CD4-positive, CD25-positive, alpha-beta regulatory T cell (primary cell): ENCODE measurements around the gene HRAS. TPM values are rescaled to one million over a fixed set of nuclear protein-coding genes. Genes with fewer than 3 reads are reported as not detected.

Source experiments
- ATAC-seq, 2 donors: fragments of 150-1000 bp; cut with Tn5 transposase; one replicate each; pipeline ENCODE4 v1.10.0; 2021; ENCODE audit warnings: low read depth in 2 of 2, moderate number of reproducible peaks in 2 of 2, moderate library complexity in 1 of 2
- DNase-seq, 3 donors: peaks; one replicate each; pipeline versions ENCODE4 v3.0.0 to v3.0.0-alpha.2; 2012 to 2022; ENCODE audit warnings: mixed read lengths in 1 of 3
- H3K27ac ChIP-seq: one replicate; pipeline ENCODE4 v1.7.0; 2013; ENCODE audit warnings: mild to moderate bottlenecking, low read length; ENCODE audit not compliant: insufficient read depth, poor library complexity, severe bottlenecking
- H3K27me3 ChIP-seq: one replicate; pipeline ENCODE4 v1.7.0; 2013; ENCODE audit warnings: low read length; ENCODE audit not compliant: control insufficient read depth, insufficient read depth
- H3K36me3 ChIP-seq: one replicate; pipeline ENCODE4 v1.7.0; 2013; ENCODE audit warnings: mild to moderate bottlenecking, low read length, moderate library complexity; ENCODE audit not compliant: control insufficient read depth, insufficient read depth
- H3K4me1 ChIP-seq: 2 replicates; pipeline ENCODE4 v1.7.0; 2013; ENCODE audit warnings: mild to moderate bottlenecking, low read length; ENCODE audit not compliant: insufficient read depth, control insufficient read depth, poor library complexity, severe bottlenecking
- H3K4me3 ChIP-seq: one replicate; pipeline ENCODE4 v1.7.0; 2013; ENCODE audit warnings: low read depth, mild to moderate bottlenecking, low read length, moderate library complexity
- H3K9me3 ChIP-seq, 2 experiments: 1 replicate in 1 of 2; 2 replicates in 1 of 2; pipeline ENCODE4 v1.7.0; 2013; ENCODE audit warnings: low read length in 2 of 2, mild to moderate bottlenecking in 1 of 2, moderate library complexity in 1 of 2; ENCODE audit not compliant: control insufficient read depth in 2 of 2
- H3K27ac Mint-ChIP-seq, 3 donors: one replicate each; pipeline ENCODE4 v1.8.0; 2020 to 2022; ENCODE audit warnings: mild to moderate bottlenecking in 3 of 3, mixed read lengths in 3 of 3, moderate library complexity in 2 of 3
- H3K27me3 Mint-ChIP-seq: one replicate; pipeline ENCODE4 v1.8.0; 2022; ENCODE audit warnings: mild to moderate bottlenecking, mixed read lengths
- H3K36me3 Mint-ChIP-seq: one replicate; pipeline ENCODE4 v1.8.0; 2020; ENCODE audit warnings: mixed read lengths
- H3K4me1 Mint-ChIP-seq, 4 donors: one replicate each; pipeline ENCODE4 v1.8.0; 2020 to 2022; ENCODE audit warnings: mixed read lengths in 4 of 4, mild to moderate bottlenecking in 1 of 4
- H3K4me3 Mint-ChIP-seq, 4 donors: one replicate each; pipeline ENCODE4 v1.8.0; 2020 to 2022; ENCODE audit warnings: mild to moderate bottlenecking in 4 of 4, mixed read lengths in 4 of 4, moderate library complexity in 3 of 4
- H3K9me3 Mint-ChIP-seq, 7 donors: one replicate each; pipeline ENCODE4 v1.8.0; 2020 to 2022; ENCODE audit warnings: mixed read lengths in 7 of 7, mild to moderate bottlenecking in 3 of 7, moderate library complexity in 2 of 7
- polyA plus RNA-seq, 4 donors: library from polyadenylated mRNA; unstranded; fragments of 300-500 nt; fragmentation: Illumina TruSeq; gene quantifications; one replicate each; pipeline ENCODE4 v1.2.3, GENCODE V29; 2021
- total RNA-seq: library from RNA; stranded (reverse); gene quantifications from one replicate; pipeline ENCODE4 v1.2.3, GENCODE V29; 2022

Gene HRAS
- total and polyA plus RNA-seq, 5 donors from 2014 or later: 15.9 to 35.2 (median 21.8) TPM

DNA sequence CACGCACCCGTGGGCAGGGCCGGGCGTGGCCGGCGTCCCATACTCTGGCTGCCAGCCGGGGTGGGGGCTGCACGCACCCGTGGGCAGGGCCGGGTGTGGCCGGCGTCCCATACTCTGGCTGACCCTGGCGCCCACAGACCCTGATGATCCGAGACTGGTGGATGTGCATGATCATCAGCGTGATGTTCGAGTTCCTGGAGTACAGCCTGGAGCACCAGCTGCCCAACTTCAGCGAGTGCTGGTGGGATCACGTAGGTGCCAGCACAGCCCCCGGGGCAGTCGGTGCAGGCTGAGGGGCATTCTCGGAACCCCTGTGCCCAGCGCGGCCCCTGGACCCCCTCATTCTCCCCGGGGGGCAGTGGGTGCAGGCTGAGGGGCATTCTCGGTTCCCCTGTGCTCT lies 47.3 kb downstream of the HRAS start:
- Mint-ChIP-seq H3K27ac (no peak overlapping the region), H3K4me3 (no peak overlapping the region), H3K36me3 (peaks cover 6% of the 10 kb centered on the region), H3K27me3 (no peaks in the 10 kb centered on the region), H3K4me1 (no peaks in the 10 kb centered on the region), H3K9me3 (peaks cover 0 to 2% (median 0%) of the 10 kb centered on the region in 7 donors)
- Histone ChIP-seq H3K27me3 (no peaks in the 10 kb centered on the region), H3K27ac (no peak overlapping the region), H3K36me3 (no peaks in the 10 kb centered on the region), H3K4me1 (no peaks in the 10 kb centered on the region), H3K9me3 (no peaks in the 10 kb centered on the region), H3K4me3 (no peak overlapping the region)
- ATAC-seq (no peak), DNase-seq (no peak)

DNA sequence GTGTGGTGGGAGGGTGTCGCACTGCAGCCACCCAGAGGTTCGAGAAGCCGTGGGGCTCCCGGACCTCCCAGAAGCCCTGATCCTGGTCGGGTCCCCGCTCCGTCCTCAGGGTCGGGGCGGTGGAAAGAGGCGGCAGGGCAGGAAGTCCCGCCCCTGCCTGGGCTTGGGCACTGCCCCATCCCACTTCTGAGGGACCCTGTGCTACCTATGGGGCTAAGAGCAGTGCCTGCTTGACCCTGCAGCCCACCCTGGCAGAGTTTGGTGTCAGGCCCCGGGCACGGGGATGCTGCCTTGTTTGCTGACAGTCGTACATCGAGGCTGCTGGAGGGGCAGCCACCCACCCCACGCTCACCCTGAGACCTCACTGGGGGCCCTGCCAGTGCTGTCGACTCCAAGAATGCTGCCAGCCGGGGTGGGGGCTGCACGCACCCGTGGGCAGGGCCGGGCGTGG lies 47.8 kb downstream of the HRAS start:
- Histone ChIP-seq H3K27ac (no peak overlapping the region), H3K27me3 (no peaks in the 10 kb centered on the region), H3K4me3 (no peak overlapping the region), H3K9me3 (no peaks in the 10 kb centered on the region), H3K36me3 (no peaks in the 10 kb centered on the region), H3K4me1 (no peaks in the 10 kb centered on the region)
- peaks cover 6% of the 10 kb centered on the region for H3K36me3 Mint-ChIP-seq
- no peaks in the 10 kb centered on the region for H3K4me1 Mint-ChIP-seq
- H3K4me3 Mint-ChIP-seq: no peak overlapping the region
- no peak for ATAC-seq
- H3K9me3 Mint-ChIP-seq: peaks cover 0 to 2% (median 0%) of the 10 kb centered on the region in 7 donors
- H3K27me3 Mint-ChIP-seq: no peaks in the 10 kb centered on the region
- H3K27ac Mint-ChIP-seq: no peak overlapping the region
- DNase-seq: no peak

DNA sequence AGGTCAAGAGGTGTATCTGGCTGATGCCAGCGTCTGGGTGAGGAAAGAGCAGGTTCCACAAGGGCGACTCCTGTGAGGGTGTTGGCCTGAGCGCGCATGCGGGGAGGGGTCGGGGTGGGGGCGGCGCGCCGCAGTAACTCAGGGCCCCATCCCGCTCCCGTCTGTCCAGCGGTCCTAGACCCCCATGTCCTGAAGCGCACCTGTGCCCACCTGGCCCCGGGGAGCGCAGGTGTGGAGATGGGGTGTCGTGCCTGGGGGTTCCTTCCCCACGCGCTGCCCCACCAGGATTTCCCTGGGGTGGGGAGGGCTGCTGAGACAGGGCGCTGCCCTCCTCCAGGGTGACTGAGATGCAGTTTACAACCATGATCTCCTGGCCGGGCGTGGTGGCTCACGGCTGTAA lies 49.2 kb downstream of the HRAS start:
- no peak overlapping the region for H3K4me3 Mint-ChIP-seq
- Histone ChIP-seq H3K4me1 (no peaks in the 10 kb centered on the region), H3K27ac (no peak overlapping the region), H3K4me3 (no peak overlapping the region), H3K9me3 (no peaks in the 10 kb centered on the region), H3K27me3 (no peaks in the 10 kb centered on the region), H3K36me3 (no peaks in the 10 kb centered on the region)
- DNase-seq (no peak), ATAC-seq (no peak)
- H3K9me3 Mint-ChIP-seq: no peaks in the 10 kb centered on the region
- no peaks in the 10 kb centered on the region for H3K27me3 Mint-ChIP-seq
- H3K27ac Mint-ChIP-seq: no peak overlapping the region
- H3K36me3 Mint-ChIP-seq: peaks cover 11% of the 10 kb centered on the region
- H3K4me1 Mint-ChIP-seq: no peaks in the 10 kb centered on the region

GRCh38 chr11:484616-485015 lies 50.8 kb downstream of the HRAS start:
- Mint-ChIP-seq H3K36me3 (peaks cover 13% of the 10 kb centered on the region), H3K9me3 (no peaks in the 10 kb centered on the region), H3K27ac (no peak overlapping the region), H3K27me3 (no peaks in the 10 kb centered on the region), H3K4me1 (no peaks in the 10 kb centered on the region), H3K4me3 (no peak overlapping the region)
- no peaks in the 10 kb centered on the region for H3K36me3 ChIP-seq
- H3K4me3 ChIP-seq: no peak overlapping the region
- H3K4me1 ChIP-seq: no peaks in the 10 kb centered on the region
- ATAC-seq (no peak), DNase-seq (no peak)
- H3K27me3 ChIP-seq: no peaks in the 10 kb centered on the region
- no peaks in the 10 kb centered on the region for H3K9me3 ChIP-seq
- no peak overlapping the region for H3K27ac ChIP-seq

Other genes with a start within 250 kb of the HRAS start
- gene PGGHG, start 246.4 kb downstream of the HRAS start, total RNA-seq: 188 TPM
- gene PGGHG, start 246.4 kb downstream of the HRAS start, polyA plus RNA-seq: 1 to 10 TPM; 1.5 to 2.9 (median 2.5) TPM
- not detected for gene IFITM5, start 236.1 kb downstream of the HRAS start, total RNA-seq
- not detected for gene IFITM5, start 236.1 kb downstream of the HRAS start, polyA plus RNA-seq
- gene IFITM2, start 227.8 kb downstream of the HRAS start, total RNA-seq: 376 TPM
- gene IFITM2, start 227.8 kb downstream of the HRAS start, polyA plus RNA-seq: 1,000 to 10,000 TPM; 1,701 to 2,097 (median 1,858) TPM
- 320 TPM for gene IFITM1, start 221.5 kb downstream of the HRAS start, total RNA-seq
- gene IFITM1, start 221.5 kb downstream of the HRAS start, polyA plus RNA-seq: 1,000 to 10,000 TPM; 1,249 to 1,544 (median 1,415) TPM
- 6.7 TPM for gene IFITM3, start 214.7 kb downstream of the HRAS start, total RNA-seq
- gene IFITM3, start 214.7 kb downstream of the HRAS start, polyA plus RNA-seq: 10 to 100 TPM in 2 of 4 donors, 1 to 10 TPM in 2; 3.5 to 94.8 (median 42.6) TPM
- 0.99 TPM for gene B4GALNT4, start 166.1 kb downstream of the HRAS start, total RNA-seq
- gene B4GALNT4, start 166.1 kb downstream of the HRAS start, polyA plus RNA-seq: not detected
- 0.30 TPM for gene PKP3, start 141.4 kb downstream of the HRAS start, total RNA-seq
- under 1 TPM in 3 of 4 donors, not detected in 1; 0.09 to 0.75 (median 0.27) TPM for gene PKP3, start 141.4 kb downstream of the HRAS start, polyA plus RNA-seq
- 387 TPM for gene SIGIRR, start 120.6 kb downstream of the HRAS start, total RNA-seq
- 100 to 1,000 TPM; 213 to 274 (median 220) TPM for gene SIGIRR, start 120.6 kb downstream of the HRAS start, polyA plus RNA-seq
- gene ANO9, start 93.6 kb downstream of the HRAS start, total RNA-seq: 153 TPM
- gene ANO9, start 93.6 kb downstream of the HRAS start, polyA plus RNA-seq: 10 to 100 TPM in 3 of 4 donors, 1 to 10 TPM in 1; 8.9 to 16.4 (median 12.3) TPM
- gene PTDSS2, start 85.3 kb downstream of the HRAS start, total RNA-seq: 19.3 TPM
- gene PTDSS2, start 85.3 kb downstream of the HRAS start, polyA plus RNA-seq: 1 to 10 TPM; 6.1 to 8.3 (median 6.8) TPM
- 112 TPM for gene RNH1, start 28.3 kb downstream of the HRAS start, total RNA-seq
- gene RNH1, start 28.3 kb downstream of the HRAS start, polyA plus RNA-seq: 100 to 1,000 TPM; 126 to 155 (median 133) TPM
- 5.8 TPM for gene LRRC56, start 2.0 kb upstream of the HRAS start, total RNA-seq
- gene LRRC56, start 2.0 kb upstream of the HRAS start, polyA plus RNA-seq: 1 to 10 TPM in 2 of 4 donors, under 1 TPM in 2; 0.89 to 3.1 (median 1.8) TPM
- 5.1 TPM for gene LMNTD2, start 25.2 kb upstream of the HRAS start, total RNA-seq
- gene LMNTD2, start 25.2 kb upstream of the HRAS start, polyA plus RNA-seq: 1 to 10 TPM in 2 of 4 donors, under 1 TPM in 2; 0.79 to 1.4 (median 1.0) TPM
- gene RASSF7, start 25.4 kb upstream of the HRAS start, total RNA-seq: 27.2 TPM
- 10 to 100 TPM; 23.9 to 34.2 (median 31.8) TPM for gene RASSF7, start 25.4 kb upstream of the HRAS start, polyA plus RNA-seq
- gene PHRF1, start 40.9 kb upstream of the HRAS start, total RNA-seq: 43.8 TPM
- 1 to 10 TPM; 3.8 to 6.0 (median 5.0) TPM for gene PHRF1, start 40.9 kb upstream of the HRAS start, polyA plus RNA-seq
- 120 TPM for gene IRF7, start 80.4 kb upstream of the HRAS start, total RNA-seq
- gene IRF7, start 80.4 kb upstream of the HRAS start, polyA plus RNA-seq: 10 to 100 TPM; 27.2 to 38.9 (median 28.6) TPM
- not detected for gene CDHR5, start 89.4 kb upstream of the HRAS start, total RNA-seq
- gene CDHR5, start 89.4 kb upstream of the HRAS start, polyA plus RNA-seq: not detected
- not detected for gene SCT, start 91.6 kb upstream of the HRAS start, total RNA-seq
- not detected for gene SCT, start 91.6 kb upstream of the HRAS start, polyA plus RNA-seq
- gene DRD4, start 101.7 kb upstream of the HRAS start, total RNA-seq: not detected
- not detected for gene DRD4, start 101.7 kb upstream of the HRAS start, polyA plus RNA-seq
- 84.1 TPM for gene DEAF1, start 159.6 kb upstream of the HRAS start, total RNA-seq
- gene DEAF1, start 159.6 kb upstream of the HRAS start, polyA plus RNA-seq: 10 to 100 TPM; 33.5 to 46.5 (median 37.4) TPM
- gene TMEM80, start 160.2 kb upstream of the HRAS start, total RNA-seq: 26.3 TPM
- 10 to 100 TPM; 24.5 to 35.0 (median 27.0) TPM for gene TMEM80, start 160.2 kb upstream of the HRAS start, polyA plus RNA-seq
- 11.2 TPM for gene EPS8L2, start 170.7 kb upstream of the HRAS start, total RNA-seq
- 10 to 100 TPM; 17.4 to 19.4 (median 18.3) TPM for gene EPS8L2, start 170.7 kb upstream of the HRAS start, polyA plus RNA-seq
- gene TALDO1, start 211.9 kb upstream of the HRAS start, total RNA-seq: 68.3 TPM
- gene TALDO1, start 211.9 kb upstream of the HRAS start, polyA plus RNA-seq: 100 to 1,000 TPM; 227 to 274 (median 240) TPM
- 42.1 TPM for gene GATD1, start 241.9 kb upstream of the HRAS start, total RNA-seq
- gene GATD1, start 241.9 kb upstream of the HRAS start, polyA plus RNA-seq: 1 to 10 TPM; 3.6 to 5.5 (median 4.8) TPM